Naive B cell (primary cell): ENCODE measurements around the gene SMARCD2. TPM values are rescaled to one million over a fixed set of nuclear protein-coding genes. Genes with fewer than 3 reads are reported as not detected.
"Not testable (repeated sequence)": the region's sequence is repeated elsewhere in the genome, so short reads cannot be mapped to it uniquely, and the experiment has no call there.

Experiments used
- ATAC-seq, 2 donors: fragments of 150-1000 bp; cut with Tn5 transposase; 2 replicates each; pipeline ENCODE4 v1.10.0; 2021; ENCODE audit warnings: low read depth in 2 of 2, mild to moderate bottlenecking in 2 of 2, moderate library complexity in 2 of 2
- DNase-seq: peaks from one replicate; pipeline ENCODE4 v3.0.0; 2022
- H3K27ac Mint-ChIP-seq, 6 donors: one replicate each; pipeline ENCODE4 v1.8.0; 2020 to 2022; ENCODE audit warnings: mild to moderate bottlenecking in 6 of 6, mixed read lengths in 6 of 6, moderate library complexity in 5 of 6, inconsistent platforms in 2 of 6
- H3K27me3 Mint-ChIP-seq, 3 donors: one replicate each; pipeline ENCODE4 v1.8.0; 2021 to 2022; ENCODE audit warnings: mixed read lengths in 3 of 3, mild to moderate bottlenecking in 1 of 3
- H3K36me3 Mint-ChIP-seq, 2 donors: one replicate each; pipeline ENCODE4 v1.8.0; 2020 to 2022; ENCODE audit warnings: mixed read lengths in 2 of 2, inconsistent platforms in 1 of 2, mild to moderate bottlenecking in 1 of 2
- H3K4me1 Mint-ChIP-seq, 3 donors: one replicate each; pipeline ENCODE4 v1.8.0; 2020 to 2022; ENCODE audit warnings: mixed read lengths in 3 of 3, inconsistent platforms in 1 of 3, mild to moderate bottlenecking in 1 of 3, moderate library complexity in 1 of 3
- H3K4me3 Mint-ChIP-seq, 8 donors: one replicate each; pipeline ENCODE4 v1.8.0; 2020 to 2022; ENCODE audit warnings: mild to moderate bottlenecking in 8 of 8, mixed read lengths in 8 of 8, moderate library complexity in 8 of 8, inconsistent platforms in 2 of 8
- H3K9me3 Mint-ChIP-seq, 7 donors: one replicate each; pipeline ENCODE4 v1.8.0; 2020 to 2022; ENCODE audit warnings: mixed read lengths in 7 of 7, mild to moderate bottlenecking in 5 of 7, inconsistent platforms in 2 of 7, moderate library complexity in 1 of 7
- polyA plus RNA-seq, 6 donors: library from polyadenylated mRNA; unstranded; fragments of 300-500 nt; fragmentation: Illumina TruSeq; gene quantifications; one replicate each; pipeline ENCODE4 v1.2.3, GENCODE V29; 2021; ENCODE audit warnings: low read depth in 6 of 6

Gene SMARCD2
- polyA plus RNA-seq, 6 donors from 2014 or later, result 62.0 to 142 (median 95.1) TPM

GRCh38 chr17:63800783-63801182 lies 41.7 kb downstream of the SMARCD2 start:
- Mint-ChIP-seq H3K27ac (peak overlapping the region in 1 of 6 donors; percentile 4), H3K9me3 (no peaks in the 10 kb centered on the region), H3K27me3 (no peaks in the 10 kb centered on the region), H3K36me3 (peaks cover 9 to 25% of the 10 kb centered on the region in 2 donors), H3K4me3 (no peak overlapping the region), H3K4me1 (no peaks in the 10 kb centered on the region)
- no peak for DNase-seq
- no peak for ATAC-seq

DNA sequence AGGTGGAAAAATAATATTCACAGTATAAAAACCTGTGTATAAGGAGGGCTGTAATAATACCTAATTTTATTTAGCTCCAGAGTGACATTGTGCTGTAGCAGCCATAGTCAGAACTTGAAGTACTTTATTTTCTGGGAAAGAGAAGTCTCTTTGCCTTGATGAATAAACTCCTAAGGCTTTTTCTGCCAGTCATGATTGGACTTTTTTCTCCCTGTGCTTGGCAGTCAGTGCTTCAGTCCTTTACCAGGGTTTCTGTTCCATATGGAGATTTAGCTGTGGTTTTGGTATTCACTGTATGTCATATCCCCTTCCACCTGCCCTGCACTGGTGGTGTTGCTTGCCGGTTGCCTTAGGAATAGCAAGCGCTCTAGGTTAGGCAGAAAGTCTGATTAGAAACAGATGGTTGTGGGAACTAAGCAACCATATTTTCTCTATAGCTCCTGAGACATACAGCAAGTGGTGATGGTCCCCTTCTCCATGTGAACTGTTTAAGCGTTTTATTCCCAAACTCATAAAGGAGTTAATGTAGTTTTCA lies 43.8 kb downstream of the SMARCD2 start:
- DNase-seq, result no peak
- ATAC-seq, result no peak
- Mint-ChIP-seq H3K27ac (peak overlapping the region in 1 of 6 donors; percentile 29), H3K4me1 (peaks cover 0 to 5% (median 0%) of the 10 kb centered on the region in 3 donors), H3K9me3 (no peaks in the 10 kb centered on the region), H3K4me3 (no peak overlapping the region), H3K36me3 (peaks cover 14 to 16% of the 10 kb centered on the region in 2 donors), H3K27me3 (no peaks in the 10 kb centered on the region)

- not testable (repeated sequence) for DNase-seq, H3K4me3 Mint-ChIP-seq, H3K27me3 Mint-ChIP-seq, H3K27ac Mint-ChIP-seq, H3K9me3 Mint-ChIP-seq, H3K4me1 Mint-ChIP-seq, ATAC-seq
- H3K36me3 Mint-ChIP-seq, result peaks cover 17 to 22% of the 10 kb centered on the region in 2 donors
These were observed 46.1 kb downstream of the SMARCD2 start for GRCh38 chr17:63796375-63796774.

GRCh38 chr17:63792055-63792729 lies 50.3 kb downstream of the SMARCD2 start:
- DNase-seq (no peak), ATAC-seq (no peak)
- H3K4me3 Mint-ChIP-seq, result no peak overlapping the region
- peaks cover 11 to 13% of the 10 kb centered on the region in 2 donors for H3K36me3 Mint-ChIP-seq
- peaks cover 0 to 5% (median 0%) of the 10 kb centered on the region in 3 donors for H3K4me1 Mint-ChIP-seq
- H3K9me3 Mint-ChIP-seq, result no peaks in the 10 kb centered on the region
- peak overlapping the region in 1 of 6 donors; percentile 62 for H3K27ac Mint-ChIP-seq
- H3K27me3 Mint-ChIP-seq, result no peaks in the 10 kb centered on the region

- ATAC-seq (no peak), DNase-seq (no peak)
- Mint-ChIP-seq H3K36me3 (peaks cover 11 to 13% of the 10 kb centered on the region in 2 donors), H3K9me3 (no peaks in the 10 kb centered on the region), H3K27ac (no peak overlapping the region), H3K4me3 (no peak overlapping the region), H3K27me3 (no peaks in the 10 kb centered on the region), H3K4me1 (peaks cover 0 to 5% (median 2%) of the 10 kb centered on the region in 3 donors)
These were observed 52.4 kb downstream of the SMARCD2 start for GRCh38 chr17:63790057-63790456.

- Mint-ChIP-seq H3K27ac (peak overlapping the region in 1 of 6 donors; percentile 58), H3K4me3 (no peak overlapping the region), H3K27me3 (no peaks in the 10 kb centered on the region), H3K36me3 (no peaks in the 10 kb centered on the region), H3K4me1 (peaks cover 15 to 18% (median 17%) of the 10 kb centered on the region in 3 donors), H3K9me3 (no peaks in the 10 kb centered on the region)
- DNase-seq, result no peak
- no peak for ATAC-seq
These were observed 55.3 kb downstream of the SMARCD2 start for GRCh38 chr17:63786971-63787711.

- Mint-ChIP-seq H3K27me3 (no peaks in the 10 kb centered on the region), H3K4me3 (no peak overlapping the region), H3K36me3 (no peaks in the 10 kb centered on the region), H3K27ac (peak overlapping the region in 1 of 6 donors; percentile 27), H3K4me1 (peaks cover 20 to 25% (median 25%) of the 10 kb centered on the region in 3 donors), H3K9me3 (no peaks in the 10 kb centered on the region)
- DNase-seq (no peak), ATAC-seq (no peak)
These were observed 56.4 kb downstream of the SMARCD2 start for GRCh38 chr17:63786117-63786516.

DNA sequence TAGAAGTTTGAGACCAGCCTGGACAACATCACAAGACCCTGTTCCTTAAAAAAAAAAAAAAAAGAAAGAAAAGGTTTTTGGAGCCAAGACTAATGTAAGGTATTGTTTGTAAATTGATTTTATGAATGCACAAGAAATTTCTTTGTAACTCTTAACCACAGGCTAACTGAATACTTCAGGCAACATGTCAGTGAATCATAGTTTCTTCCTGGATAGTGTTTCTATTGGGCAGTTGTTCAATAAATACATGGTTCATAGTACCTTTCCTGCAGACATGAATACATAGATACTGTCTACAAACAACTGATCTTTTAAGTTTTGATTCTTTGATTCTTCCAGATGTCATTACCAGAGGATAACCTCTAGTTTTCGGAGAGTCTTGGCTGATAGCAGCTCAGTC lies 56.9 kb downstream of the SMARCD2 start:
- H3K4me1 Mint-ChIP-seq, result peaks cover 24 to 31% (median 30%) of the 10 kb centered on the region in 3 donors
- H3K27me3 Mint-ChIP-seq, result no peaks in the 10 kb centered on the region
- DNase-seq (no peak), ATAC-seq (no peak)
- no peaks in the 10 kb centered on the region for H3K36me3 Mint-ChIP-seq
- H3K4me3 Mint-ChIP-seq, result no peak overlapping the region
- no peak overlapping the region for H3K27ac Mint-ChIP-seq
- H3K9me3 Mint-ChIP-seq, result no peaks in the 10 kb centered on the region

DNA sequence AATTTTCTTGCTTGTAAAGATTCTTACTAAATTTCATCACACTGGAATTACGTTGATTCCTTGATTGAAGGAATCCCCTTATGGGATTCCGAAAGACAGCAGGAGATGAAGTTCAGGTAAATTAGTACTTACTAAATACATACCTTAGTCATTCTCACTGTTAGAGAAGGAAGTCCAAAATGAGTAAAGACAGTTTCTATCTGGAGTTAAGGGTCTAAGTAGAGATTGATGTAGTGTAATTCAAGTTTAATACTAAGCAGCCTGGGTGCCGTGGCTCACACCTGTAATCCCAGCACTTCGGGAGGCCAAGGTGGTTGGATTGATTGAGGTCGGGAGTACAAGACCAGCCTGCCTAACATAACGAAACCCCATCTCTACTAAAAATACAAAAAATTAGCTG lies 59.0 kb downstream of the SMARCD2 start:
- ATAC-seq (no peak), DNase-seq (no peak)
- no peak overlapping the region for H3K4me3 Mint-ChIP-seq
- H3K27me3 Mint-ChIP-seq, result no peaks in the 10 kb centered on the region
- H3K36me3 Mint-ChIP-seq, result no peaks in the 10 kb centered on the region
- H3K4me1 Mint-ChIP-seq, result peaks cover 33 to 46% (median 43%) of the 10 kb centered on the region in 3 donors
- peak overlapping the region in 1 of 6 donors; percentile 33 for H3K27ac Mint-ChIP-seq
- no peaks in the 10 kb centered on the region for H3K9me3 Mint-ChIP-seq

Other genes with a start within 250 kb of the SMARCD2 start
- 10 to 100 TPM; 14.9 to 19.7 (median 16.8) TPM for gene TACO1, start 241.8 kb downstream of the SMARCD2 start, polyA plus RNA-seq
- gene MAP3K3, start 220.3 kb downstream of the SMARCD2 start, polyA plus RNA-seq, result 10 to 100 TPM; 20.8 to 39.1 (median 28.7) TPM
- 100 to 1,000 TPM; 557 to 994 (median 667) TPM for gene LIMD2, start 142.6 kb downstream of the SMARCD2 start, polyA plus RNA-seq
- gene STRADA, start 100.9 kb downstream of the SMARCD2 start, polyA plus RNA-seq, result 10 to 100 TPM; 21.1 to 33.2 (median 26.3) TPM
- gene CCDC47, start 69.1 kb downstream of the SMARCD2 start, polyA plus RNA-seq, result 10 to 100 TPM; 27.1 to 46.1 (median 36.3) TPM
- gene DDX42, start 68.5 kb downstream of the SMARCD2 start, polyA plus RNA-seq, result 10 to 100 TPM in 4 of 6 donors, 1 to 10 TPM in 2; 6.3 to 24.1 (median 13.5) TPM
- 100 to 1,000 TPM; 107 to 220 (median 118) TPM for gene PSMC5, start 15.3 kb downstream of the SMARCD2 start, polyA plus RNA-seq
- gene FTSJ3, start 15.0 kb downstream of the SMARCD2 start, polyA plus RNA-seq, result 10 to 100 TPM in 5 of 6 donors, 1 to 10 TPM in 1; 3.8 to 35.5 (median 22.2) TPM
- not detected for gene CSH2, start 31.0 kb upstream of the SMARCD2 start, polyA plus RNA-seq
- gene GH2, start 39.3 kb upstream of the SMARCD2 start, polyA plus RNA-seq, result not detected
- not detected for gene CSH1, start 53.9 kb upstream of the SMARCD2 start, polyA plus RNA-seq
- not detected for gene CSHL1, start 68.6 kb upstream of the SMARCD2 start, polyA plus RNA-seq
- gene GH1, start 76.2 kb upstream of the SMARCD2 start, polyA plus RNA-seq, result 1 to 10 TPM in 1 of 6 donors, not detected in 5; 1.8 TPM
- 1,000 to 10,000 TPM; 2,263 to 2,851 (median 2,433) TPM for gene CD79B, start 89.6 kb upstream of the SMARCD2 start, polyA plus RNA-seq
- gene SCN4A, start 130.2 kb upstream of the SMARCD2 start, polyA plus RNA-seq, result 1 to 10 TPM in 3 of 6 donors, under 1 TPM in 2, not detected in 1; 0.89 to 1.4 (median 1.1) TPM
- 1 to 10 TPM; 3.5 to 6.8 (median 5.8) TPM for gene PRR29, start 155.7 kb upstream of the SMARCD2 start, polyA plus RNA-seq
- 100 to 1,000 TPM; 214 to 346 (median 290) TPM for gene ICAM2, start 177.9 kb upstream of the SMARCD2 start, polyA plus RNA-seq